Caco-2 (cell line): ENCODE measurements around the gene PRKCQ. TPM values are rescaled to one million over a fixed set of nuclear protein-coding genes. Genes with fewer than 3 reads are reported as not detected.

Experiments
- BruUV-seq: library from RNA; stranded (reverse); fragments of 400-500 nt; replicated peaks from 2 replicates; lab custom pipeline; 2021; lab: Mats Ljungman, UMichigan
- CTCF ChIA-PET: fragments of 300-600 bp; sonication (Branson Sonifier 250); formaldehyde crosslinking; loops from one replicate; lab custom pipeline; 2022; ENCODE audit warnings: antibody characterized with exemption; lab: Charles Lee
- POLR2A ChIA-PET: fragments of 300-600 bp; sonication (Branson Sonifier 250); formaldehyde crosslinking; loops from one replicate; lab custom pipeline; 2022; ENCODE audit warnings: antibody characterized with exemption; lab: Charles Lee
- DNase-seq, 2 experiments: peaks; one replicate each; pipeline versions ENCODE4 v3.0.0 to v3.0.0-alpha.2; 2020 to 2022
- H3K27me3 ChIP-seq: replicated peaks from 2 replicates; pipeline ENCODE4 v1.6.0; 2011; ENCODE audit warnings: low read length; ENCODE audit not compliant: control insufficient read depth, insufficient read depth
- H3K36me3 ChIP-seq: 2 replicates; pipeline ENCODE4 v1.5.1; 2011; ENCODE audit warnings: low read length; ENCODE audit not compliant: control insufficient read depth, insufficient read depth
- H3K4me1 ChIP-seq: fragments of 250-450 bp; sonication (Bioruptor Pico); 2 replicates; pipeline ENCODE4 v1.5.1; 2020; ENCODE audit warnings: mild to moderate bottlenecking
- H3K4me3 ChIP-seq: 2 replicates; pipeline ENCODE4 v1.5.1; 2011; ENCODE audit warnings: low read depth, mild to moderate bottlenecking, control low read depth, low read length
- H3K9me3 ChIP-seq: fragments of 250-450 bp; sonication (Bioruptor Pico); 2 replicates; pipeline ENCODE4 v1.5.1; 2020; ENCODE audit warnings: mild to moderate bottlenecking, moderate library complexity
- H3K27ac Mint-ChIP-seq: one replicate; pipeline ENCODE4 v1.8.0; 2022; ENCODE audit warnings: mixed read lengths; ENCODE audit not compliant: unreplicated experiment
- H3K27me3 Mint-ChIP-seq: one replicate; pipeline ENCODE4 v1.8.0; 2022; ENCODE audit warnings: mixed read lengths; ENCODE audit not compliant: insufficient read depth, unreplicated experiment
- H3K36me3 Mint-ChIP-seq: one replicate; pipeline ENCODE4 v1.8.0; 2022; ENCODE audit warnings: mild to moderate bottlenecking, mixed read lengths; ENCODE audit not compliant: insufficient read depth, unreplicated experiment
- H3K4me1 Mint-ChIP-seq: one replicate; pipeline ENCODE4 v1.8.0; 2022; ENCODE audit warnings: low read depth, mixed read lengths; ENCODE audit not compliant: unreplicated experiment
- H3K4me3 Mint-ChIP-seq: one replicate; pipeline ENCODE4 v1.8.0; 2022; ENCODE audit warnings: mild to moderate bottlenecking, moderate library complexity, mixed read lengths; ENCODE audit not compliant: unreplicated experiment
- H3K9me3 Mint-ChIP-seq: one replicate; pipeline ENCODE4 v1.8.0; 2022; ENCODE audit warnings: mixed read lengths; ENCODE audit not compliant: unreplicated experiment
- CTCF ChIP-seq, 2 experiments: fragments of 200-600 bp in 1 of 2; IDR thresholded peaks; 1 replicate in 1 of 2; 2 replicates in 1 of 2; pipeline versions ENCODE4 v1.5.1 to v1.8.0; 2011 to 2022; ENCODE audit warnings: antibody characterized with exemption in 1 of 2, control low read depth in 1 of 2, inconsistent platforms in 1 of 2, low read depth in 1 of 2, low read length in 1 of 2, mild to moderate bottlenecking in 1 of 2, moderate library complexity in 1 of 2; ENCODE audit not compliant: insufficient read depth in 1 of 2, severe bottlenecking in 1 of 2, unreplicated experiment in 1 of 2
- intact Hi-C: fragments of 100-400 bp; cut with micrococcal nuclease; formaldehyde crosslinking; loops from one replicate; pipeline ENCODE4 v1.10.0; 2022; ENCODE audit not compliant: unreplicated experiment
- total RNA-seq: library from RNA; stranded (reverse); gene quantifications from 2 replicates; pipeline ENCODE4 v1.2.3, GENCODE V29; 2022

The PRKCQ gene
- total RNA-seq, 1 experiment from 2014 or later = 2.4 TPM

GRCh38 chr10:6401558-6402348, 178.3 kb downstream of the PRKCQ start:
- Histone ChIP-seq H3K36me3 (no peaks in the 10 kb centered on the region), H3K4me1 (0 out of 2 replicates have a peak, but pooled peaks cover 4% of the 10 kb centered on the region), H3K9me3 (no peaks in the 10 kb centered on the region), H3K4me3 (peak overlapping the region; percentile 40), H3K27me3 (0 out of 2 replicates have a peak, but pooled peaks cover 1% of the 10 kb centered on the region)
- ChIA-PET POLR2A (interaction anchor here (0.6 to 1.8 kb wide), 9 partner anchors 13 to 512 kb away, joined by 3 to 46 read pairs (median 3); partner anchors contain the start of genes ANKRD16, FBH1 and PFKFB3), CTCF (interaction anchor here (0.6 to 5.9 kb wide), 50 partner anchors 8 to 388 kb away, joined by 3 to 327 read pairs (median 5); partner anchors contain the start of gene PFKFB3)
- H3K9me3 Mint-ChIP-seq = no peaks in the 10 kb centered on the region
- DNase-seq = peak; percentile 89
- H3K27me3 Mint-ChIP-seq = peaks cover 17% of the 10 kb centered on the region
- peaks cover 4% of the 10 kb centered on the region for H3K36me3 Mint-ChIP-seq
- peaks cover 9% of the 10 kb centered on the region for H3K4me1 Mint-ChIP-seq
- intact Hi-C loops = loop anchor here (1.0 to 5.0 kb wide), 7 partner anchors 122 to 454 kb away; partner anchors contain the start of gene PFKFB3
- TF ChIP-seq CTCF (IDR thresholded peaks at IDR 0.05; ENCODE audit: insufficient read depth in 1 of 2, low read depth in 1 of 2, low read length in 1 of 2, severe bottlenecking in 1 of 2, unreplicated experiment in 1 of 2) = peak; percentile 89 to 90
- peak overlapping the region; percentile 87 for H3K27ac Mint-ChIP-seq
- no TSS peak for BruUV-seq
- H3K4me3 Mint-ChIP-seq = peak overlapping the region; percentile 85

GRCh38 chr10:6400821-6401465, 179.1 kb downstream of the PRKCQ start:
- TF ChIP-seq CTCF (IDR thresholded peaks at IDR 0.05; ENCODE audit: insufficient read depth in 1 of 2, low read depth in 1 of 2, low read length in 1 of 2, severe bottlenecking in 1 of 2, unreplicated experiment in 1 of 2) = no peak
- Mint-ChIP-seq H3K4me1 (peaks cover 9% of the 10 kb centered on the region), H3K36me3 (peaks cover 4% of the 10 kb centered on the region), H3K4me3 (peak overlapping the region; percentile 85), H3K27me3 (peaks cover 17% of the 10 kb centered on the region), H3K9me3 (no peaks in the 10 kb centered on the region), H3K27ac (peak overlapping the region; percentile 87)
- CTCF ChIA-PET = interaction anchor here (0.6 to 5.9 kb wide), 43 partner anchors 9 to 387 kb away, joined by 3 to 327 read pairs (median 5); partner anchors contain the start of gene PFKFB3
- H3K4me3 ChIP-seq = no peak overlapping the region
- DNase-seq = no peak
- H3K4me1 ChIP-seq = 0 out of 2 replicates have a peak, but pooled peaks cover 4% of the 10 kb centered on the region
- H3K9me3 ChIP-seq = no peaks in the 10 kb centered on the region
- POLR2A ChIA-PET = interaction anchor here (0.7 to 1.8 kb wide), 4 partner anchors 35 to 256 kb away, joined by 3 to 46 read pairs (median 5); partner anchors contain the start of gene PFKFB3
- H3K36me3 ChIP-seq = no peaks in the 10 kb centered on the region
- H3K27me3 ChIP-seq = 0 out of 2 replicates have a peak, but pooled peaks cover 1% of the 10 kb centered on the region
- intact Hi-C loops = loop anchor here (1.0 to 5.0 kb wide), 7 partner anchors 122 to 454 kb away; partner anchors contain the start of gene PFKFB3
- no TSS peak for BruUV-seq

GRCh38 chr10:6400331-6400730, 179.7 kb downstream of the PRKCQ start:
- Histone ChIP-seq H3K4me3 (no peak overlapping the region), H3K9me3 (no peaks in the 10 kb centered on the region), H3K36me3 (no peaks in the 10 kb centered on the region), H3K4me1 (0 out of 2 replicates have a peak, but pooled peaks cover 4% of the 10 kb centered on the region), H3K27me3 (no peaks in the 10 kb centered on the region)
- TF ChIP-seq CTCF (IDR thresholded peaks at IDR 0.05; ENCODE audit: insufficient read depth in 1 of 2, low read depth in 1 of 2, low read length in 1 of 2, severe bottlenecking in 1 of 2, unreplicated experiment in 1 of 2) = no peak
- peaks cover 17% of the 10 kb centered on the region for H3K27me3 Mint-ChIP-seq
- intact Hi-C loops = loop anchor here (5.0 kb wide), 1 partner anchor 453 kb away; no protein-coding TSS in a partner anchor
- BruUV-seq = no TSS peak
- H3K4me3 Mint-ChIP-seq = no peak overlapping the region
- ChIA-PET POLR2A (interaction anchor here (1.6 kb wide), 1 partner anchor 197 kb away, joined by 9 read pairs; the partner anchor contains the start of gene PFKFB3), CTCF (interaction anchor here (0.6 to 5.9 kb wide), 5 partner anchors 196 to 325 kb away, joined by 3 to 327 read pairs (median 4); partner anchors contain the start of gene PFKFB3)
- H3K4me1 Mint-ChIP-seq = peaks cover 9% of the 10 kb centered on the region
- H3K9me3 Mint-ChIP-seq = no peaks in the 10 kb centered on the region
- no peak overlapping the region for H3K27ac Mint-ChIP-seq
- no peak for DNase-seq
- peaks cover 4% of the 10 kb centered on the region for H3K36me3 Mint-ChIP-seq
